Ramos (cell line): Measurements from ENCODE around the gene KRT80.
"Not testable (repeated sequence)": the region's sequence is repeated elsewhere in the genome, so short reads cannot be mapped to it uniquely, and the experiment has no call there.

Source experiments
- in situ Hi-C: fragments of 300-500 bp; cut with MboI; formaldehyde crosslinking; loops from one replicate; pipeline ENCODE4 v1.14.3; 2022; ENCODE audit warnings: low sequenced_read_pairs; ENCODE audit not compliant: unreplicated experiment

Gene KRT80

DNA sequence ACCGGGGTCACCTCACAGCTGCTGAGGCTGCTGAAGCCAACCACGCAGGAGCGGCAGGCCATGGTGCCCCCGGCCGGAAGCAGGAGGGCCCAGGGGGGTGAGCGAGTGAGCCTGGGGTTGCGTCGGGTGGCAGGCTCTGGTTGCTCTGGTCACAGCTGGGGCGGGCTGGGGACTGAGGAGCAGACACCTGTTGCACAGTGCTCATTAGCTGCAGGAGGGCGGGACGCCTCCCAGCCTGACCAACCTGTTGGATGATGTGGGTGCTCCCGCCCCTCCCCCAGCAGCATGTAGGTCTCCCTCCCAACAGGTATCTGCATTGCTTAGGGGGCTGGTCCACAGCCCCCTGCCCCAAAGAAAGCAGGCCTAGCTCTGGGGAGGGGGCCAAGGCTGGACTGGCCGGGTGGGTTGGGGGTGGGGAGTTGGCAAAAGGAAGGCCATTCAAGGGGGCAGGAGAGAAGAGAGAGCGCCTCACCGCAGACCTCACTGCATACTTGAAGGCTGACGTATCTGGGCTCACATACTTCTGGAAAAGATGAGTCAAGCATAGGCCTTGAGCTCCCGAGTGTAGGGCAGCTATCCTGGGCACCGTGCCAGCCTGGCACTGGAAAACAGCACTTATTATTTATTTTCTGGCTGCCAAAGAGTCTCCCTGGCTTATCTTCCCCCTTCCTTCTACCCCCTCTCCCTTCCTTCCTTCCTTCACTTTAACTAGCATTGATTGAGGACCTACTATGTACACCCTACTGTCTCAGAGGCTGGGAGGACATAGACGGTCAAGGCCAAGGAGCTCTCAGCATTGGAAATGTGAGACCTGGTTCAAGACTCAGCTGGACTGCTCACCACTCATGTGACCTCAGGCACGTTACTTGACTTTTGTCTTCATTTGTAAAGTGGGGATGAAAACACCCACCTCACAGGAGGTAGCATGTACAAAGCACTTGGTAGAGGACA lies at the start of gene KRT80:
Gene KRT80 (minus strand): TSS at position 174 of the 951 bp plus-strand sequence. CDS start 112 bp downstream, at position 62.
- in situ Hi-C loops, result no loop called here

DNA sequence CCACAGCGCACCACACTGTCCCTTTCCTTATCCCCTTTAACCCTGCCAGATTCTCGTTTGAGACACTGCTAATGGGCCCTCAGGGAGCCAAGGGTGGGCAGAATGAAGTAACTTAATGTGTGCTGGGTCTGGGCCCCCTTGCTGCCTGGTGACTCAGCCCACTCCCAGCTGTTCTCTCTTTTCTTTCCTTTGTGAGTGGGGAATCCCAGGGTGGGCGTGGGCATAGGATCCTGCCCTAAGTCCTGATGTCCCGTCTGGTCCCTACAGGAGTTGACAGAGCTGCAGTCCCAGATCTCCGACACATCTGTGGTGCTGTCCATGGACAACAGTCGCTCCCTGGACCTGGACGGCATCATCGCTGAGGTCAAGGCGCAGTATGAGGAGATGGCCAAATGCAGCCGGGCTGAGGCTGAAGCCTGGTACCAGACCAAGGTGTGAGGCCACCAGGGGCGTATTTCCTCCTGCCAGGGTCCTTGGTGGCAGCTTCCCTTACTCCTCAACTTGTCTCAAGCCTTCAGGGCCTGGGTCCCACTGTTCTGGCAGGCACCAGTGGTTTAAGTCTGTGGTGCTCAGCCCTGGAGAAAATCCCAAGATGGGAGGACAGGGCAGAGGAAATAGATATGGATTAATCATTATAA lies 49.5 kb upstream of the KRT80 start:
- in situ Hi-C loops, result no loop called here

DNA sequence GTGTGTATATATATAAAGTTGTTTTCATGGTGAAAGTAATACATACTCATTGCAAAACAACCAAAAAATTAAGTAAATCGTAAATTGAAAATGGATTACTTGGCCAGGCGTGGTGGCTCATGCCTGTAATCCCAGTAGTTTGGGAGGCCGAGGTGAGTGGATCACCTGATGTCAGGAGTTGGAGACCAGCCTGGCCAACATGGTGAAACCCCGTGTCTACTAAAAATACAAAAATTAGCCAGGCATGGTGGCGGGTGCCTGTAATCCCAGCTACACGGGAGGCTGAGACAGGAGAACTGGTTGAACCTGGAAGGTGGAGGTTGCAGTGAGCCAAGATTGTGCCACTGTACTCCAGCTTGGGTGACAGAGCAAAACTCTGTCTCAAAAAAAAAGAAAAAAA lies 48.4 kb upstream of the KRT80 start:
- in situ Hi-C loops, result not testable (repeated sequence)

DNA sequence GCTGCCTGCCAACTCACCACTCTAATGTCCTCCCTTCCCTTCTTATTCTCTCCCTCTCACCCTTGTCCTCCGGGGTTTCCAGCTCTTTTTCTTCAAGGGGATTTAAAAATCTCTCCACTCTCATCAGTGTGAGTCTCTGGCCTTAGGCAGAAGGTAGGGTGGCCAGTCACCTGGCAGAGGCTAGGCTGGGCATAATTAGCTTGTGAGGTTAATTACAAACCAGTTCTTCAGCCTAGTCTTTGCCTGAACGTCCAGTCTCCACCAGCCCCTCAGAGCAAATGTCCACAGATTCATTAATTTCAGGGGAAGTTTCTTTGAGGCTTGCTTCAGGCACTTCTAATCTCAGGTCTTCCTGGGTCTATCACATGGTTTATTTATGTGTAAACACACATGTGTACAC lies 48.0 kb upstream of the KRT80 start:
- in situ Hi-C loops, result no loop called here

DNA sequence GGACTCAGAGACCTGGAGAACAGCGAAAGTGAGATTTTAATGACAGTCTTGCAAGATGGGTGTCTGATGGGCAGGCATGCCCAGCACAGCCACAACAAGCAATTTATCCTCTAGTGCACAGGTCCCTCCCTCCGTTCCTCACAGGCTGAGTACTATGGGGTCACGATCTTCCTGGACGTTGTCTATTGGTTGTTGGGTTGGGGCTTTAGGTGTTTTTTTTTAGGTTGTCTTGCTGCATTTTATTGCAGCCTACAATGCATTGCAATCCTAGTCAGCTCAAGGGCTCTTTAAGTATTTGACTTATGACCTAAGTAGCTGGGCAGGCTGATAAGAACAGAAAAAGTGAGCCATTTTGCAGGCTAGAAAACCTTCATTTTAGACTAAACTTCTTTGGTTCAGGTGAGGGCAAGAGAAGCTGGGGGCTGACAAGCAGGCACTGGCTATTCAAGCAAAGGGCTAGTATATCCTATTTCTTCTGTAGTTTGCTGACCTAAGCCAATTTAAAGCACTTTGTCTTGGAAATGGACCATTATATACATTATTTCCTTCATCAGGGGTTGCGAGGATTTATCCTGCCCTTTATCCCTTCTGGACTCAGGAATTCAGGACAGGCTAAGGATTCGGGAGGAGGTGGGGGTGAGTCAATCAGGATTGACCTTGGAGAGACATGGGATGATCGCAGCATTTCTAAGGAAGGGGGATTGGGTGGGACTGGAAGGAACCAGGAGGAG lies 47.3 kb upstream of the KRT80 start:
- in situ Hi-C loops, result no loop called here

DNA sequence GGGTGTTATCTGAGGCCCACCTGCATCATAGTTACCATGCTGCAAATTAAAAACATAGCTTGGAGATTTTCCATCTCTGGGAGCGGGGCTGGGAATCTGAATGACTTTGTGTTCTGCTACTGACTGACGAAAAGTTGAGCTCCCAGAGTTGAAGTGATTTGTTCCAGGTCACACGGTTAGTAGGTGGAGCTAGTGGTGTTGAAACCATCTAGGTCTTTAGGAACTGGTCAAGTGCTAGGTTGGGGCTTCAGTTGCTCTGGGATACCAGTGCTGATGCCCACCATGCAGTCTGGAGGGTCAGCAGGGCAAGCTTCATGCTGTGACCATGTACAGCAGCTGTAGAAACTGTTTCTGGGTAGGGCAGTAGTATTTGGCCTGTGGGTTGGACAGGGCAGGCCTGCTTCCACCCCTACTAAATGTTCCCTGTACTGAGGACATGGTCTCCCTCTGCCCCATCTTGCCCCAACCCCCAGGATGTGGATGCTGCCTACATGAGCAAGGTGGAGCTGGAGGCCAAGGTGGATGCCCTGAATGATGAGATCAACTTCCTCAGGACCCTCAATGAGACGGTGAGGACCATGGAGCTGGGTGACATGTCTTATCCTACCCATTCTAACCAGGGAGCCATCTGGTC lies 46.5 kb upstream of the KRT80 start:
- in situ Hi-C loops, result no loop called here

DNA sequence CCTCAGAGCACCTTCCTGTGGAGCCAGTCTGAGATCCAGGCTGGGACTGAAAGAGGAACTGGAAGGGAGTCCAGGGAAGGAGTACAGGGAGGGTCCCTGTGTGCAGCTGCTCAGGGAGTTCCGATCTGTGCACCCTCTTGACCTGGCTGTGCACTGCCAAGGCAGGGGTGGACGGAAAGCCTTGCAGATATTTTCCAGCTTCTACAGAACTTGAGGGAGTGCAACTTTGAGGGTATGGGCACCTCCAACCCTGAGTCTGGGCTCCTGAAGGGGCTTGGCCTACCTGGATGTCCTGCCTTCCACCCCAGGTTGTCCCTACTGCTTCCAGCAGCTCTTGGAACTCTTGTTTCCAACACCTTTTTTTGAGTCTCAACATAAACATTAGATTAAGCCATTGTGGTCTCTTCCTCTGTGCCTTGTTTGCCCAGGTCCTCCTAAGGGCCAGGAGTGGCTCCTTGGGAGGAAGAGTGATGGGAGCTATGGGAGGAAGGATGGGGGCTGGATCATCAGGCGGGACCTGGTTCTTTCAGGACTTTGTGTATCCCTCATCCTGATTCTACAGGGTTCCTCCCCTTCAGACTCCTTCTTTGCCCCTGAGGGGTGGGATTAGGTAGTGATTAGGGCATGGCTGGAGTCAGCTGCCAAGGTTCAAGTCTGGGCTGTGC lies 44.7 kb upstream of the KRT80 start:
- in situ Hi-C loops, result no loop called here

DNA sequence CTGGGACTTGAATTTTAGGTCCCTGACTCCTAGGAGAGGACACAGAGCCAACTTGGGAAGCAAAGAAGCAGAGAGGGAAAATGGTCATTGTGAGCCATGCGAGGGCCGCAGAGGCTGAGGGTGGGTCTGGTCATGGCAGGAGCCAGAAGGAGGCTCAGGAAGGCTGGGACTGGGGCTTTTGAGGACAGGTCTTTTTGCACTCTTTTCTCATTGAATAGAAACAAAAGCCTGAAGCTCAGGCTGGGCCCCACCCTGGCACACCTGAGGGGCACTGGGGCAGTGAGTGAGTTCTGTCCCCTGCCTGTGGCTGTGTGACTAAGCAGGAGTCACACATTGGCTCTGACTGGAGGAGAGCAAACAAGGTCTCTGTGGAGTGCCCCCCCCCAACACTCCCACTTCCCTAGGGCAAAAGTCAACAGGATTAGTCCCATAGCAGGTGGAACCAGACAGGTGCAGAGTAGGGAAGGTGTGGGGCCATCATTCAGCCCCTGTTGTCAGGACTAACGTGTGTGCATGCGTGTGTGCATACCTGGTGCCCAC lies 44.1 kb upstream of the KRT80 start:
- in situ Hi-C loops, result no loop called here

DNA sequence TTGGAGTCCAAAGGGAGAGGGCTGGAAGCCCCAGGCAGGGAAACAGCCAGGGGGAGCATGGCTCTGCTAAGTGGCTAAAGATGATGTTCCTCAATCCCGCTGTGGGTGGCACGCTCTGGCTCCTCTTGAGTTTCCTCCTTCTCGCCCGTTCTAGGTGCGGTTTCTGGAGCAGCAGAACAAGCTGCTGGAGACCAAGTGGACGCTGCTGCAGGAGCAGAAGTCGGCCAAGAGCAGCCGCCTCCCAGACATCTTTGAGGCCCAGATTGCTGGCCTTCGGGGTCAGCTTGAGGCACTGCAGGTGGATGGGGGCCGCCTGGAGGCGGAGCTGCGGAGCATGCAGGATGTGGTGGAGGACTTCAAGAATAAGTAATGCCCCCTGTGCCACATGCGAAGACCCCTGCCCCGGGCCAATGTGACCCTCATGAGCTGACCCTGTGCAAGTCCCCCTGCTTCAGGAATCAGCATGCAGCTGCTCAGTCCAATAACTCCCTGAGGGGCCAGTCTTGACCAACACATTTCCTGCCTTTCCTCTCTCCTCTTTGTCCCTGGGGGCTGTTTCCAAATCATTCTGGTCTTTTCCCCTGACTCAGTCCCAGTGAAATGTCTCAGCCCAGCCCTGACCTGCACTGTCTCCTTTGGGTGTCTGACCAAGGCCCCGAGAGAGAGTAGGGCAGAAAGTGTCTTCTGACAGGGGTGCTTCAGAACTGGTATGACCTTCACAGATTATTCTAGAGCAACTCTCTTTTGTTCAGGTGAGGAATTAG lies 43.4 kb upstream of the KRT80 start:
- in situ Hi-C loops, result no loop called here

DNA sequence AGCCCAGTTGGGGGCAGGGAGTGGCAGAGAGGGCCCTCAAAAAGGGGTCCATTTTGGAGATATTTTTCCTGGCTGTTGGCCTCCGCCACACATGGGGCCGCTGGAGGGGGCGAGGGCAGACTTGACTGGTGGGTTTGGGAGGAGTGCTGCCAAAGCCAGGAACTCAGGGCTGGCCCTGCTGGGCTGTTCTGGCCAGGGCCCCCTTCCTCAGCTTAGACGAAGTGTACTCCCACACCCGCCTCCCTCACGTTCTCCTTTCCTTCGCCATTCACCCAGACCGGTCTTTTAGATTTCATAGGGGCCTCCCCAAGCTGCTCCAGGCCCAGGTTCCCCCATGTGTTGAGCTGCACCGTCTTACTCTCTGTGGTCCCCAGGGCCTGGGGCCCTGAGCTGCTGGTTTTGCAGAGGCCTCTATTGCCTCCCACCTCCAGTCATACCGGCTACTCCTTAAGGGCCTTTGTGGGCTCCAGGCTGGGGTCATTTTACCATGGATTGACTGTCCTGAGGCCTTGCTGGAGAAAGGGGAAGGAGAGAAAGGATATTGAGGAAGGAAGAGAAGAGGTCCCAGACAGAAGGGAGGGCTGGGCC lies 42.5 kb upstream of the KRT80 start:
- in situ Hi-C loops, result no loop called here

DNA sequence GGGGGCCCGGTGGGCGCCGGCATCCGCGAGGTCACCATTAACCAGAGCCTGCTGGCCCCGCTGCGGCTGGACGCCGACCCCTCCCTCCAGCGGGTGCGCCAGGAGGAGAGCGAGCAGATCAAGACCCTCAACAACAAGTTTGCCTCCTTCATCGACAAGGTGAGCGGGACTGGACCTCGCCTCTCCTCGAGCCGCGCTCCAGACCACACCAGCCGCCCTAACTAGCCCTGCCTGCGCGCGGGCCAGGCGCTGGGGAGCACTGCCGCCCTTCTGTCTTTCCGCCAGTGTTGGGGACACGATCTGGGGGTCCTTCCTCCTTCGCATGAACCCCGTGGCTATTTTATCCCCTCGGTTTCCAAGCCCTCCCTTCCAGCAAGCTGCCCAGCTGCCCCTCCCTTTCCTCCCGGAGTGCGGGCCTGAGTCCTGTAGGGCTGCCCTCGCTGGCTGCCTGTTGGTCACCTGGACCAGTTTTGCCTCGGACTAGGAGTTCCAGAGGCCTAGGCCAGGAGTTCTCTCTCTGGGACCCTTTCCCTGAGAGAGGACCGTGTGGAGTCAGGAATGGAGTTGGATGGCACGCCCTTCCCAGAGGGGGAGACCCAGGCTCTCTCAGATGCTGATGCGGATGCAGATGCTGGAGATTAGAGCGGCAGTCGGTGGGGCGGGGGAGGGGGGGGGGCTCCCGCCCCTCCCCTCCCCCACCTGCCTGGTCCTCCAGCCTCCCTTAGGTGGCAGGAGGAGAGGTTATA lies 41.8 kb upstream of the KRT80 start:
- in situ Hi-C loops, result no loop called here

DNA sequence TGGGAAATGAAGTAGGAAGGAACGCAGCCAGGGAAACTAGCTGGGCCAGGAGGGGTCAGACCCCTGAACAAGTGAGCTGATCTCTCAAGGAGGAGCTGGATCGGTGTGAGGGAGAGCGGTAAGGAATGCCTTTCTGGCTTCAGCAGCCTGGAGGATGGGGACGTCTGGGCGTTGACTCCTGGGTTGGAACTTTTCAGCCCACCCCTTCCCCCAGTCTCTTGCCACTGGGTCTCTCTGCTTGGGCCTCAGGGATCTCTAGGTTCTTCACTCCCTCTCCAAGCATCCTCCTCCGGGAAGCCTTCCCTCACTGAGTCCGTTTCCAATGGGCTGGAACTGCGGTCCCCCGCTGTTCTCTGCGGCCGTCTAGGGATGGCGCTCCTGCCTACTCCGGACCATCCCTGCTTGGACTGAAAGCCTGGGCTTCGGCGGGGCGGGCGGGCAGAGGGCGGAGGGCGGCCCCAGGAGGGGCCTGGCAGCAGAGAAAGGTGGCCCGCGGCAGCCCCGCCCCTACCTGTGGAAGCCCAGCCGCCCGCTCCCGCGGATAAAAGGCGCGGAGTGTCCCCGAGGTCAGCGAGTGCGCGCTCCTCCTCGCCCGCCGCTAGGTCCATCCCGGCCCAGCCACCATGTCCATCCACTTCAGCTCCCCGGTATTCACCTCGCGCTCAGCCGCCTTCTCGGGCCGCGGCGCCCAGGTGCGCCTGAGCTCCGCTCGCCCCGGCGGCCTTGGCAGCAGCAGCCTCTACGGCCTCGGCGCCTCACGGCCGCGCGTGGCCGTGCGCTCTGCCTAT lies 41.1 kb upstream of the KRT80 start, which contains the start of gene KRT7:
Gene KRT7 (plus strand): TSS at position 570 of the 788 bp plus-strand sequence. CDS start 54 bp downstream, at position 624.
- in situ Hi-C loops, result no loop called here

DNA sequence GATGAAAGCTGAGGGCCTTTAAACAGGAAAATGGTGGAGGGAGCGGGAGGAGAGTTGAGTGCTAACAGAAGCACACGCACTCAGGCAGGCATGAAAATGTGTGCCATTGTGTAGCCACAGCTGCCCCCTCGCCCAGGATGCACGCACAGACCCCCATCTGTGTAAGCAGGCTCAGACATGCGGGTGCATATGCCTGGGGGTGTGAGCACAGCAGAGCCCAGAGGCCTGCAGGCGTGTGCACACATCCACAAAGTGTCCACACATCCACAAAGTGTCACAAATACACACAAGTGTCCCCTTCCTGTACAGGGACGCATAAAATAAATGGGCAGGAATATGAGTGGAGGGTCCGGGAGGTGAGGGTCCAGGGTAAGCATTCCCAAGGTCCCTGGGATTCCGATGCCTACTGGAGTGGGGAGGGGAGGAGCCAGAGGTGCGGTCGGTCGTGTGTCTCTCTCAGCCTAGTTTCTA lies 40.4 kb upstream of the KRT80 start:
- in situ Hi-C loops, result no loop called here

DNA sequence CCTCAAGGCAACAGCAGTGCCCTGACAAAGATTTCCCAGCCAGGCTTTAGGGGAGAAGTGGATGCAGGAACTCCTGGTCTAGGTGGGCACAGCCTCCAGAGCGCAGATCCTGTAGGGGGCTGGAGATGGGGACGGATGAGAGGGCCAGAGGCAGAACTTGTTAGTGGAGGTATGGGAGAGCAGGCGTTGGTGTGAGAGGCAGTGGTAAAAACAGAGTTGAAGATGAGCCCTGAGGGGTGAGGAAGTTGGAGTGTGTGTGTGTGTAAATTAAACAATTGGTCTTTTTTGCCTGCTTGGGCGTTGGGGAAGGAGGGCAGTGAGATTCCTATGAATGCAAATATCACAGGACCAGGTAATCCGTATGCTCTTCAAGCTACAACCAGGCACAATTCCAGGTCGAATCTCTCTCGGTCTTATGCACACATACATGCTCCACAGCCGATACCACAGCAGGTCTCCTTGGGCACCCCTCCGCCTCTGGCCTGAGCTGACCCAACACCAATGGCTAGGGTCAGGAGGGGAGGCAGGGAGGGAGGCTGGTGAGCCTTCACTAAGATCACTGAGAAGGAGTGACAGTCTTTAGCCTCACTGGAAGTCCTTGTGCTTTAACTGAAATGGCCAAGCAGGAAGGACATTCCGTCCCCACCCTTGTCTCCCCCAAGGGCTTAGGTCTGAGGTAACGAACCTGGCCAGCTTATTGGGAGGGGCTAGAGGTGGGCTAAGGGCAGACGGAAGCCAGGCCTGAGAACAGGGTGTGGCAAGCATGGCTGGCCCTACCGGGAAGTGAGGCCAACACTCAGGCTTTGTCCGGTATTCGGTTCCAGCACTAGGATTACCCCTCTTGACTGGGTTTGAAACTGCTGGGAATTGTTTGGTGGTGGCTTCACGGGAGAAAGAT lies 39.7 kb upstream of the KRT80 start:
- in situ Hi-C loops, result no loop called here

DNA sequence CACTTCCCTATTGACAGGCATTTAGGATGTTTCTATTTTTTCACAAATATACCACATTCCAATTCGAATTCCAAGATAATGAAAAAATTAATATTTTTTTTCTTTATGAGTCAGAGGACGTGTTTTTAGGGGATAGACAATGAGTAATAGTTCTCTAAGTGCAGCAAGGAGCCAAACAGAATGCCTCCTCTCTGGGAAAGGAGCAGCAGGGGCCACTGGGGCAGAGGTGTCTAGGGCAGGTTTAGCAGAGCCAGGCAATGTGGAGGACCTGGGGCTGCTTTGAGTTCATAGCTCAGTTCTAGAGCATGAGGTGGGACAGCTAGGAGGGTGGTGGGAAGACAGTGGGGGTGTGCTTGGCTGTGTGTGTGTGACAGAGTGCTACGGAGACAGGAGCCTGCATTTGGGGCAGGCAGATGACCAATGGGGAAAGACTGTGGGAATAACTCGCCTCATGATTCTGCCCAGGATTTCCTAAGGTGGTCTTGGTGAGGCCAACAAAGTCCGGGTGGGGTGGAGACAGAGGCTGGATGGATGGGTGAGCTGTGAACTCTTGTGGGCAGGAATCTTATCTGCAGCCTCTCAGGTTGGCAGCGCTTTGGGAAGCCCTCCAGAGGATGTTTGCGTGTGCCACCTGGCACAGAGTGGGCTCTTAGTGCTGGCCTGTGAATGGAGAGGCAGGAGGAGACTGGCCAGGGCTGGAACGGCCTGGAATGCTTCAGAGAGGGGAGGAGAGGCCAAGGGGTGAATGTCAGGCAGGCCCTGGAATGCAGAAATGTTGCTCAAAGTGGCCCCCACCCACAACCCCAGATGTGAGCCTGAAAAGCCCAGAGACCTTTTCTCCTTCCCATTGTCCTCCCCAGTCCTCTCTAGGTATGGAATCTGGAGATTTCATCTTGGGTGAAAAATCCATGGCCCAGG lies 38.8 kb upstream of the KRT80 start:
- in situ Hi-C loops, result no loop called here
